Neural cell (in vitro differentiated cells): ENCODE measurements around the gene COP1. TPM values are rescaled to one million over a fixed set of nuclear protein-coding genes. Genes with fewer than 3 reads are reported as not detected.
"Not testable (repeated sequence)": the region's sequence is repeated elsewhere in the genome, so short reads cannot be mapped to it uniquely, and the experiment has no call there.

Source experiments
- H2AFZ ChIP-seq: fragments of 200-600, 300-800 bp; sonication (generic), shearing (Covaris generic); 2 replicates; pipeline ENCODE4 v1.6.0; 2014; ENCODE audit warnings: low read depth, mild to moderate bottlenecking, antibody characterized with exemption, low read length, moderate library complexity
- H3F3A ChIP-seq: fragments of 200-600 bp; shearing (Covaris generic); 2 replicates; pipeline ENCODE4 v1.6.1; 2016; ENCODE audit warnings: mild to moderate bottlenecking, moderate library complexity, mixed read lengths, antibody characterized with exemption, low read length; ENCODE audit not compliant: insufficient read depth, poor library complexity, severe bottlenecking
- H3K27ac ChIP-seq: fragments of 200-600, 300-800 bp; sonication (generic), shearing (Covaris generic); 2 replicates; pipeline ENCODE4 v1.5.1; 2014; ENCODE audit warnings: mild to moderate bottlenecking, low read length, moderate library complexity
- H3K27me3 ChIP-seq: fragments of 300-800, 200-600 bp; sonication (generic), shearing (Covaris generic); 2 replicates; pipeline ENCODE4 v1.6.0; 2014; ENCODE audit warnings: mild to moderate bottlenecking, low read depth, low read length, moderate library complexity; ENCODE audit not compliant: insufficient read depth
- H3K36me3 ChIP-seq: fragments of 300-800, 200-600 bp; sonication (generic), shearing (Covaris generic); 2 replicates; pipeline ENCODE4 v1.5.1; 2014; ENCODE audit warnings: mild to moderate bottlenecking, antibody characterized with exemption, low read length, moderate library complexity; ENCODE audit not compliant: insufficient read depth
- H3K4me2 ChIP-seq: fragments of 300-800, 200-600 bp; sonication (generic), shearing (Covaris generic); 2 replicates; pipeline ENCODE4 v1.6.0; 2014; ENCODE audit warnings: mild to moderate bottlenecking, low read length
- H3K4me3 ChIP-seq: fragments of 300-800, 200-600 bp; sonication (generic), shearing (Covaris generic); 2 replicates; pipeline ENCODE4 v1.5.1; 2014; ENCODE audit warnings: mild to moderate bottlenecking, low read length, moderate library complexity
- H3K79me2 ChIP-seq: fragments of 200-600 bp; shearing (Covaris generic); replicated peaks from 2 replicates; pipeline ENCODE4 v1.6.0; 2014; ENCODE audit warnings: mild to moderate bottlenecking, low read length, moderate library complexity; ENCODE audit not compliant: insufficient read depth
- H3K9ac ChIP-seq: fragments of 300-800, 200-600 bp; sonication (generic), shearing (Covaris generic); 2 replicates; pipeline ENCODE4 v1.6.1; 2016; ENCODE audit warnings: mild to moderate bottlenecking, low read length, mixed read lengths
- H3K9me2 ChIP-seq: fragments of 200-600 bp; shearing (Covaris generic); 2 replicates; pipeline ENCODE4 v1.6.1; 2016; ENCODE audit warnings: mild to moderate bottlenecking, low read length, mixed read lengths; ENCODE audit not compliant: insufficient read depth
- H3K9me3 ChIP-seq: fragments of 200-600, 300-800 bp; sonication (generic), shearing (Covaris generic); 2 replicates; pipeline ENCODE4 v1.6.1; 2016; ENCODE audit warnings: mild to moderate bottlenecking, mixed run types, low read length, moderate library complexity, mixed read lengths
- H4K20me1 ChIP-seq: fragments of 200-600 bp; shearing (Covaris generic); 2 replicates; pipeline ENCODE4 v1.6.1; 2016; ENCODE audit warnings: mild to moderate bottlenecking, mixed run types; ENCODE audit not compliant: insufficient read depth
- EP300 ChIP-seq: fragments of 450-650 bp; conservative IDR thresholded peaks from 2 replicates; pipeline ENCODE4 v1.6.1; 2014; ENCODE audit warnings: antibody characterized with exemption, mild to moderate bottlenecking, moderate library complexity; ENCODE audit not compliant: poor library complexity, severe bottlenecking
- EZH2 ChIP-seq: fragments of 200-600, 300-800 bp; shearing (Covaris generic), sonication (generic); IDR thresholded peaks from 2 replicates; pipeline ENCODE4 v1.6.1; 2014; ENCODE audit warnings: antibody characterized with exemption, low read length, borderline replicate concordance, mild to moderate bottlenecking; ENCODE audit not compliant: insufficient read depth, poor library complexity, severe bottlenecking
- MXI1 ChIP-seq: fragments of 450-650 bp; conservative IDR thresholded peaks from 2 replicates; pipeline ENCODE4 v1.6.1; 2014; ENCODE audit warnings: antibody characterized with exemption, mild to moderate bottlenecking; ENCODE audit not compliant: poor library complexity, severe bottlenecking
- POLR2AphosphoS5 ChIP-seq: IDR thresholded peaks from 2 replicates; pipeline ENCODE4 v1.6.1; 2012
- RAD21 ChIP-seq: fragments of 450-650 bp; conservative IDR thresholded peaks from 2 replicates; pipeline ENCODE4 v1.6.1; 2014; ENCODE audit warnings: antibody characterized with exemption, mild to moderate bottlenecking, moderate library complexity
- SMC3 ChIP-seq: fragments of 450-650 bp; conservative IDR thresholded peaks from 2 replicates; pipeline ENCODE4 v1.6.1; 2014; ENCODE audit warnings: antibody characterized with exemption, mild to moderate bottlenecking, moderate library complexity; ENCODE audit not compliant: poor library complexity
- TAF1 ChIP-seq: IDR thresholded peaks from 2 replicates; pipeline ENCODE4 v1.6.1; 2012; ENCODE audit warnings: low read depth
- polyA plus RNA-seq: library from polyadenylated mRNA; depleted of rRNA; stranded (reverse); fragments of >200 nt; gene quantifications from 2 replicates; pipeline ENCODE4 v1.2.3, GENCODE V29; 2014
- TF ChIP-seq, protein P1 (sequence below): fragments of 450-650 bp; IDR thresholded peaks from 2 replicates; pipeline ENCODE4 v1.5.1; 2014; ENCODE audit warnings: antibody characterized with exemption, mild to moderate bottlenecking, moderate library complexity; ENCODE audit not compliant: poor library complexity, severe bottlenecking
- TF ChIP-seq, protein P2 (sequence below): IDR thresholded peaks from 2 replicates; pipeline ENCODE4 v1.6.1; 2012; ENCODE audit warnings: borderline replicate concordance

COP1 gene
- polyA plus RNA-seq, 1 donor from 2014 or later: 72.3 TPM

DNA sequence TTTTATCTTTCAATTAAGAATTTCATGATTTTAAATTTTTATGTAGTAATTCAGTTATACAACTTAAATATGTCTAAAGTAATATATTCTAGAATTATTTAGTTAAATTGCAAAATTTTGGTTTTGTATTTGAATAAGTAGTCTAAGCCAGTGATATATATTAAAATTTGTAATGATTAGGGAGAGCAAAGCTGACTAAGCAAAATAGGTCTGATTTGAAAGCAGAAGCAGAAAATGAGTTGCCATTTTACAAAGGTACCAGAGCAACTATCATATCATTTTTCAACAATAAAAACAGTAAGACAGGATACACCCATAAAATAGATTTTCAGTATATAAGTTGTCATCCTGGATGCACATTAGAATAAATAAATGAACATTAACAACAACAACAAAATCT is 177.9 kb downstream of the COP1 start:
- Histone ChIP-seq H3K9me2 (no peaks in the 10 kb centered on the region), H3F3A (no peaks in the 10 kb centered on the region), H3K79me2 (no peaks in the 10 kb centered on the region), H3K36me3 (no peaks in the 10 kb centered on the region), H3K4me3 (no peak overlapping the region), H3K27me3 (no peaks in the 10 kb centered on the region), H4K20me1 (no peaks in the 10 kb centered on the region), H3K27ac (no peak overlapping the region), H3K9me3 (no peaks in the 10 kb centered on the region), H3K9ac (no peak overlapping the region), H2AFZ (no peak overlapping the region), H3K4me2 (no peak overlapping the region)
- TF ChIP-seq EZH2: no peak
- TF ChIP-seq, protein P1, sequence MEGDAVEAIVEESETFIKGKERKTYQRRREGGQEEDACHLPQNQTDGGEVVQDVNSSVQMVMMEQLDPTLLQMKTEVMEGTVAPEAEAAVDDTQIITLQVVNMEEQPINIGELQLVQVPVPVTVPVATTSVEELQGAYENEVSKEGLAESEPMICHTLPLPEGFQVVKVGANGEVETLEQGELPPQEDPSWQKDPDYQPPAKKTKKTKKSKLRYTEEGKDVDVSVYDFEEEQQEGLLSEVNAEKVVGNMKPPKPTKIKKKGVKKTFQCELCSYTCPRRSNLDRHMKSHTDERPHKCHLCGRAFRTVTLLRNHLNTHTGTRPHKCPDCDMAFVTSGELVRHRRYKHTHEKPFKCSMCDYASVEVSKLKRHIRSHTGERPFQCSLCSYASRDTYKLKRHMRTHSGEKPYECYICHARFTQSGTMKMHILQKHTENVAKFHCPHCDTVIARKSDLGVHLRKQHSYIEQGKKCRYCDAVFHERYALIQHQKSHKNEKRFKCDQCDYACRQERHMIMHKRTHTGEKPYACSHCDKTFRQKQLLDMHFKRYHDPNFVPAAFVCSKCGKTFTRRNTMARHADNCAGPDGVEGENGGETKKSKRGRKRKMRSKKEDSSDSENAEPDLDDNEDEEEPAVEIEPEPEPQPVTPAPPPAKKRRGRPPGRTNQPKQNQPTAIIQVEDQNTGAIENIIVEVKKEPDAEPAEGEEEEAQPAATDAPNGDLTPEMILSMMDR: no peak
- TF ChIP-seq POLR2AphosphoS5: no peak

DNA sequence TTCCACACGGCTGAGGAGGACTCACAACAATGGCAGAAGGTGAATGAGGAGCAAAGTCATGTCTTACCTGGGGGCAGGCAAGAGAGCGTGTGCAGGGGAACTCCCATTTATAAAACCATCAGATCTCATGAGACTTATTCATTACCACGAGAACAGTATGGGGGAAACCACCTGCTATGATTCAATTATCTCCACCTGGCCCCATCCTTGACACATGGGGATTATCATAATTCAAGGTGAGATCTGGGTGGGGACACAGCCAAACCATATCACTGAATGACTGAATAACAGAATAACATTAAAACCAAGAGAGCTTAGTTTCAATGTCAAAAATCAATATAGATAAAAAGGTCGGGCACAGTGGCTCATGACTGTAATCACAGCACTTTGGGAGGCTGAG is 179.2 kb downstream of the COP1 start:
- H3F3A ChIP-seq, H3K4me2 ChIP-seq, H3K9me3 ChIP-seq, H3K9ac ChIP-seq, H3K4me3 ChIP-seq, H3K36me3 ChIP-seq, H3K9me2 ChIP-seq, H4K20me1 ChIP-seq, H3K27me3 ChIP-seq, H3K27ac ChIP-seq, H3K79me2 ChIP-seq, H2AFZ ChIP-seq: not testable (repeated sequence)

DNA sequence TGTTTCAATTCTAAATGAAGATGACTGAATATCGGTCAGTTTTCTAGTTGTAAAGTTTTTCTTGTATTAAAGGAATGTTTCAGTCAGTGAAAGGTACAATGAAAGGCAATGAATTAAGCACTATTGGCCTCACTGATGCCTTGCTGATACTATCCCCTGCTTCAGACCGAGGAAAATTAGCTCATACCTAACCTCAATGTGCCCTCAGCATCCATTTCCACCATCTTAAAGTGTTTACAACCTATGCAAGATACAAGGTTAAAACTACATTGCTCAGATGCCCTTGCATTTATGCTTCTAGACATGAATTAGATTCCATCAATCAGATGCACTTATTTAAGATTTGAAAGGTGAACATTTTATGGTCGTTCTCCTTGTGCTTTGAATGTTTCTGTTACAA is 184.5 kb downstream of the COP1 start:
- Histone ChIP-seq H3K4me3 (no peak overlapping the region), H3K4me2 (no peak overlapping the region), H3K9ac (no peak overlapping the region), H3K9me3 (no peaks in the 10 kb centered on the region), H3K36me3 (no peaks in the 10 kb centered on the region), H3K27ac (no peak overlapping the region), H4K20me1 (no peaks in the 10 kb centered on the region), H3K9me2 (no peaks in the 10 kb centered on the region), H3K27me3 (no peaks in the 10 kb centered on the region), H3F3A (no peaks in the 10 kb centered on the region), H3K79me2 (no peaks in the 10 kb centered on the region), H2AFZ (no peak overlapping the region)
- TF ChIP-seq, protein P1: no peak
- TF ChIP-seq TAF1: no peak
- TF ChIP-seq EP300: no peak
- TF ChIP-seq MXI1: no peak
- TF ChIP-seq SMC3: no peak
- no peak for TF ChIP-seq EZH2
- TF ChIP-seq RAD21: no peak
- TF ChIP-seq, protein P2, sequence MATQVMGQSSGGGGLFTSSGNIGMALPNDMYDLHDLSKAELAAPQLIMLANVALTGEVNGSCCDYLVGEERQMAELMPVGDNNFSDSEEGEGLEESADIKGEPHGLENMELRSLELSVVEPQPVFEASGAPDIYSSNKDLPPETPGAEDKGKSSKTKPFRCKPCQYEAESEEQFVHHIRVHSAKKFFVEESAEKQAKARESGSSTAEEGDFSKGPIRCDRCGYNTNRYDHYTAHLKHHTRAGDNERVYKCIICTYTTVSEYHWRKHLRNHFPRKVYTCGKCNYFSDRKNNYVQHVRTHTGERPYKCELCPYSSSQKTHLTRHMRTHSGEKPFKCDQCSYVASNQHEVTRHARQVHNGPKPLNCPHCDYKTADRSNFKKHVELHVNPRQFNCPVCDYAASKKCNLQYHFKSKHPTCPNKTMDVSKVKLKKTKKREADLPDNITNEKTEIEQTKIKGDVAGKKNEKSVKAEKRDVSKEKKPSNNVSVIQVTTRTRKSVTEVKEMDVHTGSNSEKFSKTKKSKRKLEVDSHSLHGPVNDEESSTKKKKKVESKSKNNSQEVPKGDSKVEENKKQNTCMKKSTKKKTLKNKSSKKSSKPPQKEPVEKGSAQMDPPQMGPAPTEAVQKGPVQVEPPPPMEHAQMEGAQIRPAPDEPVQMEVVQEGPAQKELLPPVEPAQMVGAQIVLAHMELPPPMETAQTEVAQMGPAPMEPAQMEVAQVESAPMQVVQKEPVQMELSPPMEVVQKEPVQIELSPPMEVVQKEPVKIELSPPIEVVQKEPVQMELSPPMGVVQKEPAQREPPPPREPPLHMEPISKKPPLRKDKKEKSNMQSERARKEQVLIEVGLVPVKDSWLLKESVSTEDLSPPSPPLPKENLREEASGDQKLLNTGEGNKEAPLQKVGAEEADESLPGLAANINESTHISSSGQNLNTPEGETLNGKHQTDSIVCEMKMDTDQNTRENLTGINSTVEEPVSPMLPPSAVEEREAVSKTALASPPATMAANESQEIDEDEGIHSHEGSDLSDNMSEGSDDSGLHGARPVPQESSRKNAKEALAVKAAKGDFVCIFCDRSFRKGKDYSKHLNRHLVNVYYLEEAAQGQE: no peak
- no peak for TF ChIP-seq POLR2AphosphoS5
